H1 (cell line): ENCODE results near the gene SH3PXD2A. TPM values are rescaled to one million over a fixed set of nuclear protein-coding genes. Genes with fewer than 3 reads are reported as not detected.
A peak's percentile ranks its signal among the peaks of the same experiment; 100 is the strongest.

Experiments
- CTCF ChIA-PET: fragments of 300-600 bp; sonication (Branson Sonifier 250); formaldehyde crosslinking; loops from one replicate; lab custom pipeline; 2021; ENCODE audit not compliant: partially characterized antibody; lab: Charles Lee
- POLR2A ChIA-PET: fragments of 300-600 bp; sonication (Branson Sonifier 250); formaldehyde crosslinking; loops from one replicate; lab custom pipeline; 2021; ENCODE audit warnings: inconsistent platforms; ENCODE audit not compliant: partially characterized antibody; lab: Charles Lee
- DNase-seq, 2 experiments: peaks; one replicate each; pipeline versions ENCODE4 v3.0.0 to v3.0.0-alpha.2; 2010 to 2022; ENCODE audit warnings: low spot score in 2 of 2, low read depth in 1 of 2, mixed read lengths in 1 of 2
- FAIRE-seq: peaks from 2 replicates; lab custom pipeline; 2011; peaks lifted over from hg19 to GRCh38; lab: Jason Lieb, UNC
- H2AFZ ChIP-seq: 2 replicates; pipeline ENCODE4 v1.8.1; 2012; ENCODE audit warnings: low read length, inconsistent platforms
- H2AK5ac ChIP-seq: 2 replicates; pipeline ENCODE4 v1.6.1; 2013; ENCODE audit warnings: low read depth, low read length
- H2BK120ac ChIP-seq: replicated peaks from 2 replicates; pipeline ENCODE3; 2013; ENCODE audit warnings: low read depth, low read length, inconsistent platforms
- H2BK12ac ChIP-seq: 2 replicates; pipeline ENCODE4 v1.6.1; 2013; ENCODE audit warnings: low read depth, low read length
- H2BK15ac ChIP-seq: 2 replicates; pipeline ENCODE4 v1.6.1; 2013; ENCODE audit warnings: low read length
- H2BK20ac ChIP-seq: 2 replicates; pipeline ENCODE4 v1.6.1; 2013; ENCODE audit warnings: low read length
- H2BK5ac ChIP-seq: 2 replicates; pipeline ENCODE4 v1.6.1; 2013; ENCODE audit warnings: low read depth, low read length
- H3K14ac ChIP-seq: 2 replicates; pipeline ENCODE4 v1.6.1; 2013; ENCODE audit warnings: inconsistent platforms; ENCODE audit not compliant: insufficient read length
- H3K18ac ChIP-seq: 2 replicates; pipeline ENCODE4 v1.6.1; 2013; ENCODE audit warnings: low read length; ENCODE audit errors: extremely low read depth
- H3K23ac ChIP-seq: 2 replicates; pipeline ENCODE4 v1.6.1; 2013; ENCODE audit warnings: inconsistent platforms; ENCODE audit not compliant: insufficient read length
- H3K23me2 ChIP-seq: 2 replicates; pipeline ENCODE4 v1.6.1; 2013; ENCODE audit warnings: low read depth, low read length
- H3K27ac ChIP-seq: 2 replicates; pipeline ENCODE4 v1.6.1; 2011; ENCODE audit warnings: low read depth, low read length, inconsistent platforms
- H3K27me3 ChIP-seq, 4 experiments: replicated peaks in 1 of 4; 1 replicate in 1 of 4; 2 replicates in 3 of 4; pipeline versions ENCODE4 v1.6.1 to v1.8.1; 2011 to 2013; ENCODE audit warnings: low read length in 3 of 4, mild to moderate bottlenecking in 3 of 4, inconsistent platforms in 2 of 4, mixed read lengths in 2 of 4, moderate library complexity in 1 of 4; ENCODE audit not compliant: control insufficient read depth in 3 of 4, insufficient read depth in 3 of 4; ENCODE audit errors: extremely low read depth in 1 of 4
- H3K36me3 ChIP-seq, 4 experiments: 2 replicates each; pipeline versions ENCODE4 v1.6.1 to v1.8.1; 2011 to 2013; ENCODE audit warnings: mild to moderate bottlenecking in 4 of 4, low read length in 3 of 4, moderate library complexity in 2 of 4, control low read depth in 1 of 4, inconsistent platforms in 1 of 4; ENCODE audit not compliant: insufficient read depth in 4 of 4, control insufficient read depth in 2 of 4
- H3K4ac ChIP-seq: replicated peaks from 2 replicates; pipeline ENCODE3; 2013; ENCODE audit warnings: low read length, low read depth, mixed read lengths, inconsistent platforms; ENCODE audit not compliant: insufficient read length
- H3K4me1 ChIP-seq, 4 experiments: replicated peaks in 1 of 4; 1 replicate in 1 of 4; 2 replicates in 3 of 4; pipeline versions ENCODE4 v1.6.1 to v1.8.1; 2011 to 2013; ENCODE audit warnings: low read length in 3 of 4, inconsistent platforms in 2 of 4, mixed read lengths in 1 of 4; ENCODE audit not compliant: insufficient read depth in 4 of 4, control insufficient read depth in 3 of 4
- H3K4me2 ChIP-seq, 2 experiments: 2 replicates each; pipeline versions ENCODE4 v1.6.1 to v1.8.1; 2011 to 2013; ENCODE audit warnings: low read depth in 2 of 2, low read length in 2 of 2, control low read depth in 1 of 2, inconsistent platforms in 1 of 2, mild to moderate bottlenecking in 1 of 2; ENCODE audit not compliant: insufficient read depth in 1 of 2
- H3K4me3 ChIP-seq, 4 experiments: fragments of 200-600, 300-600 bp in 1 of 4; sonication (generic), shearing (Covaris generic), sonication (Bioruptor Twin) in 1 of 4; 2 replicates each; pipeline versions ENCODE4 v1.5.1 to v1.8.1; 2011 to 2016; ENCODE audit warnings: low read length in 4 of 4, low read depth in 3 of 4, control low read depth in 2 of 4, inconsistent platforms in 2 of 4, mild to moderate bottlenecking in 2 of 4, mixed read lengths in 1 of 4, moderate library complexity in 1 of 4; ENCODE audit not compliant: insufficient read depth in 2 of 4; ENCODE audit errors: extremely low read depth in 1 of 4
- H3K56ac ChIP-seq: replicated peaks from 2 replicates; pipeline ENCODE3; 2013; ENCODE audit warnings: low read depth, mild to moderate bottlenecking, mixed read lengths, low read length, inconsistent platforms; ENCODE audit not compliant: insufficient read length
- H3K79me1 ChIP-seq: 2 replicates; pipeline ENCODE4 v1.6.1; 2013; ENCODE audit warnings: low read depth, low read length, control low read depth
- H3K79me2 ChIP-seq, 2 experiments: 2 replicates each; pipeline versions ENCODE4 v1.6.1 to v1.8.1; 2012 to 2013; ENCODE audit warnings: low read length in 2 of 2, mild to moderate bottlenecking in 2 of 2, inconsistent platforms in 1 of 2; ENCODE audit not compliant: insufficient read depth in 2 of 2, control insufficient read depth in 1 of 2
- H3K9ac ChIP-seq, 4 experiments: replicated peaks in 1 of 4; 1 replicate in 1 of 4; 2 replicates in 3 of 4; pipeline versions ENCODE4 v1.6.1 to v1.8.1; 2011 to 2013; ENCODE audit warnings: low read depth in 3 of 4, low read length in 3 of 4, control low read depth in 2 of 4, mild to moderate bottlenecking in 2 of 4, moderate library complexity in 2 of 4, inconsistent platforms in 1 of 4; ENCODE audit errors: extremely low read depth in 1 of 4
- H3K9me3 ChIP-seq, 2 experiments: 2 replicates each; pipeline versions ENCODE4 v1.6.1 to v1.8.1; 2012 to 2013; ENCODE audit warnings: mild to moderate bottlenecking in 2 of 2, moderate library complexity in 2 of 2, control low read depth in 1 of 2, inconsistent platforms in 1 of 2, low read depth in 1 of 2, low read length in 1 of 2, mixed read lengths in 1 of 2; ENCODE audit not compliant: insufficient read depth in 2 of 2
- H4K20me1 ChIP-seq, 2 experiments: replicated peaks in 1 of 2; 2 replicates each; pipeline versions ENCODE3 to v1.8.1; 2011 to 2013; ENCODE audit warnings: inconsistent platforms in 2 of 2, low read length in 2 of 2, mild to moderate bottlenecking in 1 of 2; ENCODE audit not compliant: insufficient read depth in 2 of 2, control insufficient read depth in 1 of 2
- H4K5ac ChIP-seq: 2 replicates; pipeline ENCODE4 v1.6.1; 2013; ENCODE audit warnings: low read length, low read depth, mixed read lengths, inconsistent platforms; ENCODE audit not compliant: insufficient read length
- H4K8ac ChIP-seq: 2 replicates; pipeline ENCODE4 v1.8.0; 2013; ENCODE audit warnings: mild to moderate bottlenecking, moderate library complexity, low read length, inconsistent platforms; ENCODE audit not compliant: insufficient read depth; ENCODE audit errors: extremely low read depth
- H4K91ac ChIP-seq: replicated peaks from 2 replicates; pipeline ENCODE3; 2013; ENCODE audit warnings: low read length, mixed read lengths, inconsistent platforms; ENCODE audit not compliant: insufficient read length
- EGR1 ChIP-seq: IDR thresholded peaks from 2 replicates; pipeline ENCODE4 v1.6.1; 2011; ENCODE audit warnings: low read depth, low read length, borderline replicate concordance
- EP300 ChIP-seq, 2 experiments: IDR thresholded peaks; 1 replicate in 1 of 2; 2 replicates in 1 of 2; pipeline ENCODE4 v1.6.1; 2011 to 2012; ENCODE audit warnings: low read depth in 2 of 2, low read length in 2 of 2, mild to moderate bottlenecking in 2 of 2, borderline replicate concordance in 1 of 2, inconsistent platforms in 1 of 2, moderate library complexity in 1 of 2
- HDAC6 ChIP-seq: IDR thresholded peaks from one replicate; pipeline ENCODE4 v1.7.1; 2012; ENCODE audit warnings: low read depth, mild to moderate bottlenecking, inconsistent platforms, low read length, moderate library complexity
- MAFK ChIP-seq: IDR thresholded peaks from 2 replicates; pipeline ENCODE4 v1.6.1; 2012; ENCODE audit warnings: low read depth, mild to moderate bottlenecking, improper control_type of control experiment, low read length
- SIN3A ChIP-seq, 2 experiments: IDR thresholded peaks in 1 of 2; conservative IDR thresholded peaks in 1 of 2; 2 replicates each; pipeline ENCODE4 v1.6.1; 2011 to 2012; ENCODE audit warnings: low read length in 2 of 2, improper control_type of control experiment in 1 of 2, low read depth in 1 of 2, mild to moderate bottlenecking in 1 of 2
- SP2 ChIP-seq: IDR thresholded peaks from 2 replicates; pipeline ENCODE4 v1.6.1; 2012; ENCODE audit warnings: mild to moderate bottlenecking, low read length, inconsistent platforms
- SP4 ChIP-seq: IDR thresholded peaks from 2 replicates; pipeline ENCODE4 v1.6.1; 2012; ENCODE audit warnings: low read length, inconsistent platforms
- SUZ12 ChIP-seq: fragments of 200-600 bp; sonication (generic); IDR thresholded peaks from 2 replicates; pipeline ENCODE4 v1.6.1; 2012; ENCODE audit warnings: mild to moderate bottlenecking, inconsistent platforms, low read length, moderate library complexity, mixed read lengths
- TAF7 ChIP-seq: optimal IDR thresholded peaks from 2 replicates; pipeline ENCODE3; 2011; ENCODE audit warnings: low read depth, mild to moderate bottlenecking, inconsistent platforms, low read length, moderate library complexity, borderline replicate concordance
- TCF12 ChIP-seq: IDR thresholded peaks from 2 replicates; pipeline ENCODE4 v1.6.1; 2011; ENCODE audit warnings: low read depth, mild to moderate bottlenecking, low read length
- whole genome bisulfite sequencing, 2 experiments: shearing (Covaris generic) in 1 of 2; methylation state at CpG; one replicate each; pipeline versions ENCODE4 v1.1.6 to v1.1.7; 2013 to 2015; ENCODE audit warnings: low lambda C conversion rate in 2 of 2, mixed read lengths in 2 of 2, inconsistent platforms in 1 of 2, low coverage in 1 of 2, missing lambda C conversion rate in 1 of 2; ENCODE audit not compliant: insufficient replicate concordance in 2 of 2, insufficient coverage in 1 of 2, insufficient read length in 1 of 2; ENCODE audit errors: extremely low coverage in 1 of 2, missing lambda C conversion rate in 1 of 2; 5-methylcytosine and 5-hydroxymethylcytosine counted together
- polyA plus RNA-seq, 7 experiments: library from polyadenylated mRNA; depleted of rRNA in 3 of 7; stranded (reverse) in 5 of 7; unstranded in 2 of 7; fragments of >200 nt in 5 of 7; fragments of 200-250 nt in 2 of 7; gene quantifications; 1 replicate in 5 of 7; 2 replicates in 1 of 7; 4 replicates in 1 of 7; pipeline versions ENCODE4 v1.2.1 to v1.2.3, GENCODE V29; 2011 to 2013; ENCODE audit warnings: missing spikeins in 2 of 7, mixed read lengths in 2 of 7
- total RNA-seq: library from RNA; stranded (reverse); fragmentation: NEBNext Ultra II Directional; extraction: Animal tissue kit (Norgen Biotek cat#: 25700); gene quantifications from 2 replicates; pipeline ENCODE4 v1.2.1, GENCODE V29; 2021
- TF ChIP-seq, protein P1 (sequence below), 3 experiments: IDR thresholded peaks; 1 replicate in 2 of 3; 2 replicates in 1 of 3; pipeline versions ENCODE4 v1.5.1 to v1.6.1; 2011; ENCODE audit warnings: low read length in 3 of 3, mild to moderate bottlenecking in 3 of 3, inconsistent platforms in 2 of 3, low read depth in 1 of 3, moderate library complexity in 1 of 3; ENCODE audit not compliant: insufficient read depth in 1 of 3; ENCODE audit errors: control extremely low read depth in 1 of 3

Gene SH3PXD2A
- total and polyA plus RNA-seq, 2 of the 8 experiments (the other 6 are each of a cell fraction or from before 2014, with no cell fraction given) = 5.4 to 16.3 TPM

DNA sequence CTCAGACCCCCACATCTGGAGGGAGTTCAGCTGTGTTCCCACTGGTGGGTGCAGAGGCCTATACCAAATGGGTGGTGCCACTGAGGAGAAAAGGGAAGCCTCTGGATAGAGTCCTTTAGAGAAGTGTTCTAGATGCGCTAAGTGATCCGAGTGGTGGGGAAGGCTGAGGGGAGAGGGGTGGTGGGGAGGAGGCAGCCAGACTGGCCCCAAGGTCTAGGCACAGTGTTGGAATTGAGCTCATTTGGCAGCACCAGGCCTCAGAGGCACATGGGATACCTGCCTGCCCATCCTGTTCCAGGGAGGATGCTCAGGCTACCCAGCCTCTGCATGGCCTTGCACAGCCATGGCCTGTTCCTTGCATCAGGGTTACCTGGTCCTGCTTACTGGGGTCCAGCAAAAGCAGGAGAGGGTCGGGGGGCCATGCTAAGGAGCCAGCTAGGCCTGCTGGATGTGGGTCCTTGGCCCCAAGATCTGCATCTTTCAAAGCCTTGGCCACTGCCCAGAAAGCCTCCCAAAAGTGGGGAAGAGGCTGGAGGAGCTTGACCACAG lies 262.3 kb downstream of the SH3PXD2A start:
- Histone ChIP-seq H3K79me2 (no peaks in the 10 kb centered on the region), H3K9me3 (no peaks in the 10 kb centered on the region), H3K14ac (no peak overlapping the region), H3K36me3 (no peaks in the 10 kb centered on the region), H3K4me1 (peaks cover 0 to 2% (median 0%) of the 10 kb centered on the region in 4 experiments; a peak in 1 of 7 replicates), H3K27ac (no peak overlapping the region), H3K9ac (no peak overlapping the region), H2AK5ac (no peak overlapping the region), H3K23me2 (no peaks in the 10 kb centered on the region), H2BK5ac (peak overlapping the region; percentile 24; the same call in 1 of the 2 replicates), H2BK120ac (no peak overlapping the region), H3K27me3 (no peaks in the 10 kb centered on the region; a peak in 2 of 7 replicates), H3K23ac (no peak overlapping the region), H3K79me1 (no peaks in the 10 kb centered on the region), H4K20me1 (no peaks in the 10 kb centered on the region), H4K5ac (no peak overlapping the region), H2BK15ac (no peak overlapping the region), H2BK20ac (no peak overlapping the region), H3K56ac (no peak overlapping the region), H2BK12ac (0 out of 2 replicates have a peak overlapping the region, but pooled peaks have one; percentile 27), H4K91ac (no peak overlapping the region), H3K18ac (no peak overlapping the region), H4K8ac (no peak overlapping the region), H2AFZ (no peak overlapping the region), H3K4ac (no peak overlapping the region), H3K4me3 (no peak overlapping the region), H3K4me2 (no peak overlapping the region)
- DNase-seq (no peak), FAIRE-seq (no peak)
- POLR2A ChIA-PET = no interaction called here
- CTCF ChIA-PET = interaction anchor here (0.6 to 19.1 kb wide), 54 partner anchors 8 to 1521 kb away, joined by 3 to 448 read pairs (median 5); partner anchors contain the start of gene SH3PXD2A
- WGBS, 2 experiments = 46% methylated on average over 3 of the region's 3 CpGs; no CpG with 5 or more reads in 1 of the 2 experiments
- no peak for TF ChIP-seq EP300 (IDR thresholded peaks at IDR 0.05; ENCODE audit: borderline replicate concordance in 1 of 2, low read depth in 2 of 2, low read length in 2 of 2)
- TF ChIP-seq SIN3A (conservative IDR thresholded peaks at IDR 0.05 in 1 of 2, IDR thresholded peaks at IDR 0.05 in 1 of 2; ENCODE audit: low read depth in 1 of 2, low read length in 2 of 2) = no peak
- TF ChIP-seq, protein P1, sequence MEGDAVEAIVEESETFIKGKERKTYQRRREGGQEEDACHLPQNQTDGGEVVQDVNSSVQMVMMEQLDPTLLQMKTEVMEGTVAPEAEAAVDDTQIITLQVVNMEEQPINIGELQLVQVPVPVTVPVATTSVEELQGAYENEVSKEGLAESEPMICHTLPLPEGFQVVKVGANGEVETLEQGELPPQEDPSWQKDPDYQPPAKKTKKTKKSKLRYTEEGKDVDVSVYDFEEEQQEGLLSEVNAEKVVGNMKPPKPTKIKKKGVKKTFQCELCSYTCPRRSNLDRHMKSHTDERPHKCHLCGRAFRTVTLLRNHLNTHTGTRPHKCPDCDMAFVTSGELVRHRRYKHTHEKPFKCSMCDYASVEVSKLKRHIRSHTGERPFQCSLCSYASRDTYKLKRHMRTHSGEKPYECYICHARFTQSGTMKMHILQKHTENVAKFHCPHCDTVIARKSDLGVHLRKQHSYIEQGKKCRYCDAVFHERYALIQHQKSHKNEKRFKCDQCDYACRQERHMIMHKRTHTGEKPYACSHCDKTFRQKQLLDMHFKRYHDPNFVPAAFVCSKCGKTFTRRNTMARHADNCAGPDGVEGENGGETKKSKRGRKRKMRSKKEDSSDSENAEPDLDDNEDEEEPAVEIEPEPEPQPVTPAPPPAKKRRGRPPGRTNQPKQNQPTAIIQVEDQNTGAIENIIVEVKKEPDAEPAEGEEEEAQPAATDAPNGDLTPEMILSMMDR (IDR thresholded peaks at IDR 0.05; ENCODE audit: control extremely low read depth in 1 of 3, insufficient read depth in 1 of 3, low read depth in 1 of 3, low read length in 3 of 3) = no peak
- no peak for TF ChIP-seq SUZ12
- no peak for TF ChIP-seq MAFK
- TF ChIP-seq EGR1 = no peak
- TF ChIP-seq TCF12 = no peak
- no peak for TF ChIP-seq HDAC6
- TF ChIP-seq TAF7 = no peak
- no peak for TF ChIP-seq SP4
- no peak for TF ChIP-seq SP2
